GM12864 (cell line): ENCODE results near the gene DCTD.

Experiments
- DNase-seq: peaks from one replicate; pipeline ENCODE4 v3.0.0-alpha.2; 2011; ENCODE audit warnings: low read depth
- H3K4me3 ChIP-seq: 2 replicates; pipeline ENCODE4 v1.5.1; 2011; ENCODE audit warnings: mild to moderate bottlenecking, low read depth, low read length, control low read depth
- TF ChIP-seq, protein P1 (sequence below): IDR thresholded peaks from 2 replicates; pipeline ENCODE4 v1.5.1; 2011; ENCODE audit warnings: low read depth, mild to moderate bottlenecking, moderate library complexity, low read length, control low read depth, inconsistent platforms; ENCODE audit errors: missing control alignments

DCTD gene

DNA sequence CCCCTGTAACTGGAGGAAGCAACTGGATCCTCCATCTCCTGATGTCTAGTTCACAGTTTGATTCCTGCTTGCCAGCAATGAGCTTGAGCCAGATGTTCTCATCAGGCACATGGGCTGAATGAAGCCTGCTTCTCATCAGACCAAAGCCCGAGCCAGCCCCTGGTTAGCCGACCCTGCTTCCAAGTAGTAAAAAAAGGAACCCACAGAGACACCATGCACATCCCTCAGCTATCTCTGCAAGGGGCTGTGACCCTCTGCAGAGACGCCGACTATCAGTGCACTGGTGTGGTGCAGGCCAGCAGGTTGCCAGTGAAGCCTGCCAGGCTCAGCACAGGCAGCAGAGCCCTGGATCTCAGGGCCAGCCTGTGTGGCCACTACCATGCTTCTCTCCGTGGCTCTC lies 2.8 kb downstream of the DCTD start:
- H3K4me3 ChIP-seq: no peak overlapping the region
- TF ChIP-seq, protein P1, sequence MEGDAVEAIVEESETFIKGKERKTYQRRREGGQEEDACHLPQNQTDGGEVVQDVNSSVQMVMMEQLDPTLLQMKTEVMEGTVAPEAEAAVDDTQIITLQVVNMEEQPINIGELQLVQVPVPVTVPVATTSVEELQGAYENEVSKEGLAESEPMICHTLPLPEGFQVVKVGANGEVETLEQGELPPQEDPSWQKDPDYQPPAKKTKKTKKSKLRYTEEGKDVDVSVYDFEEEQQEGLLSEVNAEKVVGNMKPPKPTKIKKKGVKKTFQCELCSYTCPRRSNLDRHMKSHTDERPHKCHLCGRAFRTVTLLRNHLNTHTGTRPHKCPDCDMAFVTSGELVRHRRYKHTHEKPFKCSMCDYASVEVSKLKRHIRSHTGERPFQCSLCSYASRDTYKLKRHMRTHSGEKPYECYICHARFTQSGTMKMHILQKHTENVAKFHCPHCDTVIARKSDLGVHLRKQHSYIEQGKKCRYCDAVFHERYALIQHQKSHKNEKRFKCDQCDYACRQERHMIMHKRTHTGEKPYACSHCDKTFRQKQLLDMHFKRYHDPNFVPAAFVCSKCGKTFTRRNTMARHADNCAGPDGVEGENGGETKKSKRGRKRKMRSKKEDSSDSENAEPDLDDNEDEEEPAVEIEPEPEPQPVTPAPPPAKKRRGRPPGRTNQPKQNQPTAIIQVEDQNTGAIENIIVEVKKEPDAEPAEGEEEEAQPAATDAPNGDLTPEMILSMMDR: no peak
- DNase-seq: no peak

DNA sequence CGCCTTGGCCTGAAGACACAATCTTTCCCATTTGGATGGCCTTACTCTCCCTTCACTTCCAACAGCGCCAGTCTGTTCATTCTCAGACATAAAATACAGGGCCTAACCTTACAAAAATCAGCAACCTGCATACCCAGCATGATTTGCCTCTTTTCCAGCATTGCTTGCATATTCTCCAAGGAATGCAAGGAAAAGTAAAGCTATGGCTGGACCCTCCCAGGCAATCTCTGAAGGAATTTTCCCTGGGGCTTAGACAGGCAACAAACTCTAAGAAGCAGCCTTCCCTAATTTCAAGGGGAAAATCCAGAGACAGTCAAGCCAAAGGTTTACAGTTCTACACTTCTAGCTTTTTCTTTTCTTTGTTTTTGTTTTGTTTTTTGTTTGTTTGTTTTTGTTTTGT lies 3.6 kb downstream of the DCTD start:
- no peak overlapping the region for H3K4me3 ChIP-seq
- no peak for DNase-seq
- TF ChIP-seq, protein P1: no peak

DNA sequence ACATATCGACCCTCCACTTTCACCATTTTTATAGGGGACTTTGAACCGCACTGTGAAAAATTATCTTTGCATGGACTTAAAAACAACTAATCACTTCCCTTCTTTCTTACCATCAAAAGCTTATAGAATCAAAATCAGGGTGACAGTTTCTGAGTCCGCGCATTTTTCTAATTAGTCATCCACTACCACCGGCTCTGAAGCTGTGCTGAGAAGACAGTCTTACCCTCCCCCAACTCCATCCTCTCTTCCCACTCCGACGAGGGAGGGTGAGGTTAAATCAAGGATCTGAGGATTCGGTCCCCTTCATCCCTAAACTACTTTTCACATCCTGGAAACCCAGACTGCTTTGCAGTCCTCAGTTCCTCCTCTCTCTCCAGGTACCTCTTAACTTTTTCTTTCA lies 4.2 kb downstream of the DCTD start:
- no peak for DNase-seq
- H3K4me3 ChIP-seq: no peak overlapping the region
- TF ChIP-seq, protein P1: no peak

DNA sequence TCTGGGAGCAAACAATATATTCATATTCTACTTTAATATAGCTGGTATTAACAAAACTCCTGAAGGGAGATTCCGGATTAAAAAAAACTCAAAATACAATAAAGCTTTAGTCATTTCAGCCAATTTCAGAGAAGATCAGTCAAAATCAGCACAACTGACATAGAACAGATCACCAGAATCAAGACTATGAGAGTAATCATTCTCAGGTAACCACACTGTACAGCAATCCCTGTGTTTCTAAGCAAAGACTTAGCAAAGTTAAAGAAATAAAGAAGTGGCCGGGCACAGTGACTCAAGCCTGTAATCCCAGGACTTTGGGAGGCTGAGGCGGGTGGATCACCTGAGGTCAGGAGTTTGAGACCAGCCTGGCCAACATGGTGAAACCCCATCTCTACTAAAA lies 9.1 kb downstream of the DCTD start:
- no peak overlapping the region for H3K4me3 ChIP-seq
- no peak for DNase-seq
- TF ChIP-seq, protein P1: no peak

DNA sequence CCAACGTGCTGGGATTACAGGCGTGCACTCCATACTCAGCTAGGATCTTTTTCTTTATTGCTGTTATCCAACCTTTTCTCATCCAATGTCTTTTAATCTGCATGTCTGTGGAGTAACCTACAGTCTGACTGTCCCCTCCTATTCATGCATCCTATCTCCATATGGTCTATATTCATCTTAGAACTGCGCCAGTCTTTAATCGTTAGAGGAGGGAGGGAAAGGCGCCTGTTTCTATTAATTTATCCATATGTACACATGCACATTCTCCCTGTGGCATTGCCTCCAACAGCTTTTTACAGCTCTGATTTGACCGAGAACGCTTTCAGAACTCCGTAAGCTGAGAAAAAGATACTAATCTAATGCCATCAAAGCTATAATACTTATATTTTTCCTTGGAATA lies 9.8 kb downstream of the DCTD start:
- TF ChIP-seq, protein P1: no peak
- H3K4me3 ChIP-seq: no peak overlapping the region
- no peak for DNase-seq

DNA sequence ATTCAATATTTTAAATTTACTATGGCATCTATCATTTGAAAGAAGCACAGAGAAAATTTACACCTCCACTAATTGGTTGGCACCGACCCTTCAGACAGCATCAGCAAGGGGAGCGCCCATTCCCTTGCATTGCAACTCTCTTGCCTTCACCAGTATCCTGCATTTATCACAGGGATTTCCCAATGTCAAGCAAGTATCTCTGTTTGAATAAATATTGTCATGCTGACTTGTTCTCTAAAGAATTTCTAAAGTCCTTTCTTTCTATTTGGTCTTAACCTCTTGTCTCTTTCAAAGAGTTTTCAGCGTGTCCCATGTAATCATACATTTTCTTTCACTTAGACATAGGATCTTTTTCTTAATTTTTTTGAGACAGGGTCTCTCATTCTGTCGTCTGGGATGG lies 10.4 kb downstream of the DCTD start:
- H3K4me3 ChIP-seq: no peak overlapping the region
- TF ChIP-seq, protein P1: no peak

DNA sequence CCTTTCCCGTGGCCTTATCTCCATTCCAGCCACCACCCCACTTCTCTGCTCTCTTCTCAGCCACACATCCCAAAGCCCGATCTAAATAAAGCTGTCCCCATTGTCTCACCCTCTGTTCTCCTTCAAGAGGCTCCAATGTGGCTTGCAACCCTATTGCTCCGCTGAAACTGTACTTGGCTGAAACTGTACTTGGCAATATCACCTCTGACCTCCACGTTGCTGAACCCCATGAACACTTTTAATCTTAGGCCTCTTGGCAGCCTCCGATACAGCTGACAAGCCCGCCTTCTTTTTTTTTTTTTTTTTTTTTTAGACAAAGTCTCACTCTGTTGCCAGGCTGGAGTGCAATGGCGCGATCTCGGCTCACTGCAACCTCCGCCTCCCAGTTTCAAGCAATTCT lies 12.1 kb downstream of the DCTD start:
- no peak for DNase-seq
- TF ChIP-seq, protein P1: no peak
- no peak overlapping the region for H3K4me3 ChIP-seq

More for the DNA sequence above, 10.4 kb downstream of the DCTD start:
- DNase-seq: no peak
